ENCODE data around the gene ALDH3A2.

The ALDH3A2 gene

DNA sequence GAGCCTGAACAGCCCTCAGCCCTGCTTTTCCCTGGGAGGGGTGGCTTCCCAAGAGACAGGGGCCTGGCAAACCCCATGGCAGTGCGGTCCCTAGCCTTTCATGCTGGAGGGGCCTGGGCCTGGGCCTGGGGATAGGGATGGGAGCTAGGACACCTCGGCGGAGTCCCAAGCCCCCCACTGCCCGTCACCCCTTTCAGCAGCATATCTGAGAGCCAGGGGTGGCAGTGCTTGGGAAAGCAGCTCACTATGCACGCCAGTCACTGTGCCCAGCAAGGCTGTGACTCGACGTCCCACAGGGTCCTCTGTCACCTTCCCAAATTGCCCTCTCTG lies 68.4 kb downstream of the ALDH3A2 start:
- DNase-seq = no peak

DNA sequence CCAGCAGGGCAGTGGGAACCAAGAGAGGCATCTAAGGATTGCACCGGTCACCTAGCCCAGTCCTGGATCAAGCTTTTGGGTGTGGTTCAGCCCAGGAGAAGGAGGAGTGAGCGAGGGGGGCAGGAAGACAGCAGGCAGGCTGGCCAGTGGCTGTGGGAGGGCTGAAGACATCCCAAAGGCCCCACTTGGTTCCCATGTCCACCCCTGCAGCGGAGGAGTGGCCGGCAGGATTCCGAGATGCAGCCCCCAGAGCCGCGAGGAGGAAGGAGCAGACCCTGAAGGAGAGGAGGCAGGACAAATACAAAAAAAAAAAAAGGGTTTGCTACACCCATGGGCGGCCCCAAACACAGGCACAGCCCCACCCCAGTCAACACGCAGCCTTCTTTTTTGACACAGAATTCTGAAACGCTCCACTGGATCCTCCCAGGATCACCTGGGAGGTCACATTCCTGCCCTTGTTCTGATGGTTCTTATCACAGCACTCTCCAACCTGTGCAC lies 68.9 kb downstream of the ALDH3A2 start:
- DNase-seq = no peak

DNA sequence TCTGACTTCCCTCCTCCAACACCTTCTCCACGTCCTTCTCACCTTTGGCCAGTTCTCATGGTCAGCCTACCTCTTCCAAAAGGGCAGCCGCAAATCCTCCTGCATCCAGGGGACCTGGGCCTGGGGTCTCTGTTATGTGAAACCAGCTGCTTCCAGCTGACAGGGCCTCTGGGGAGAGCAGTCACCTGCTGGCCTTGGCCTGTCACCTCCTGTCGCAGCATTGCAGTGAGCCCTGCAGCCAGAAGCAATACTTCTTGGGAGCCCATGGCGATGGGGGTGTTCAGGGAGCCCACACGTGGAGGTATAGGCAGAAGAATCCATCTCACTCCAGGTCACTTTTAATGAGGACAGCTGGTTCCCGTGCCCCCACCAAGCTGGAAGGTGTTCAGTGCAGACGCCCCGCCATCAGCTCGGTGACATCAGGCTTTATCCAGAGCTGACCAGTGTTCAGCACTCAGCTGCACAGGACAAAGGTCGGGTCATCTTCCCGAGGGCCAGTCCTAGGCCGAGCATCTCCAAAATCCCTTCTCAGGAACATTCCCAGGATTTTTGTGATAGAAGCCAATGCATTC lies 69.6 kb downstream of the ALDH3A2 start:
- DNase-seq = no peak

DNA sequence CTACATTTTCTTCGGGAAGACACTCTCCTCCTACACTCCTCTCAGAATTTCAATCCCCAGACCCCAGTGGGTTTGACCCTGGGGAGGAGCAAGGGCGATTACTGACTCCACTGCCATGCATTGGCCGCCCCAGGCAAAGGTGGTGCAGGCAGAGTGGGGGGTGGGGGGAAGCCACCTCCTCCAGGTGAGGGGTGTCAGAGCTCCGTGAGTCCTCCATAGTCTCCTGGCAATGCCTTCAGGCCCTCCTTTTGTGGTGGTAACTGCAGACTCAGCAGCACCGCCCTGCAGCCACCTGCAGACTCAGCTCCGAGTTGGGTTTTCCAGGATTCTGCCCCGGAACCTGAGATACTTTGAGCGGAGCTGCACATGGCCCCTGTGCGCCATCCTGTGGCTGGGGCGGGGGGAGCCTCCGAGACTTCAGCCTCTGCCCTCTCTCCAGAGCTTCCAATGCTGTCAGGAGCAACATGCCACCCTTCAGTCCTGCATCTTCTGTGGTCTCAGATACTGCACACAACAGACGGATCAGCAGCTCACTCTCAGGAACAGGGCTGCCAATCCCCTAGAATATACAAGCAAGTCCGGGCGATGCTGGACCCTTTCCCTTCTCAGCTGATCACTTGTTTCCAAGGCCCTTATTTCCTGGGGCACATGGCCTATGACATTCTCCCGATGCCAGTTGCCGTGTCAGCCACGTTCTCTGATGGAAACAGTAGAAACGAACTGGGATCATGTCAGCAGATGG lies 70.2 kb downstream of the ALDH3A2 start:
- DNase-seq = no peak

DNA sequence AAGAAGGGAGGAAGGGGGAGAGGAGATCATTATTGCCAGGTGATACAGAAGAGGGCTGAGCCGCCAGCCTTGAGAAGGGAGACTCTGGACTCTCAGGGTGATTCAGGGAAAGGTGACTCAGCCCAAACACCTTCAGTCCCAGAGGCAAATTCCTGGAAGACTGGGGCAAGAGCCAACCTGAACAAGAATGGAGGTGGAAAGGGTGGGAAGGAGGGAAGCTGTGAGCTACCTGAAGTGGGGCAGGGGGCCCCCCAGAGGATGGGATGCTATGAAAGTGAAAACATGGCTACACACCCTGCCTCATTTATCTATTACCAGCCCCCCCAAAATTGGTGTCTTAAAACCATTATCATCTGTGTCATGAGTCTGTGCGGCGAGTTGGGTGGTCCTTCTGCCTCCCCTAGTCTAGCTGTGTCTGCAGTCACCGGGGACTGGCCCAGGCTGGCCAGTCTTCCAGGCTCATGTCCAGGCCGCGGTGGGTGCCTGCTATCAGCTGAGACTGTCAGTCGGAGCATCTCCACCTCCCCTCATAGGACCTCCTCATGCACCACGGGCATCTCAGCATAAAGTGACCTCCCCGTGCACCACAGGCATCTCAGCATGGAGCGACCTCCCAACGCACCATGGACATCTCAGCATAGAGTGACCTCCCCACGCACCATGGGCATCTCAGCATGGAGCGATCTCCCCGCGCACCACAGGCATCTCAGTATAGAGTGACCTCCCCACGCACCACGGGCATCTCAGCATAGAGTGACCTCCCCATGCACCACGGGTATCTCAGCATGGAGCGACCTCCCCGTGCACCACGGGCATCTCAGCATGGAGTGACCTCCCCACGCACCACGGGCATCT lies 71.0 kb downstream of the ALDH3A2 start:
- DNase-seq = no peak

DNA sequence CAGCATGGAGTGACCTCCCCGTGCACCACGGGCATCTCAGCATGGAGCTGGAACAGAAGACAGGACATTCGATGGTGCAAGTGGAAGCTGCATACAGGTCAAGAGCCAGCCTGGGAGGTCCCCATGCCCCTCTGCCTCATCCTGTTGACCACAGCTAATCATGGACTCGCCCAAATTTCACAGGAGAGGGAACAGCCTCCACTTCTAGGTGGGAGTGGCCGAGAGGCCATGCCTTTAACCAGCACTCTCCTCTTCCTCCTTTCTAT lies 71.6 kb downstream of the ALDH3A2 start:
- DNase-seq = no peak

DNA sequence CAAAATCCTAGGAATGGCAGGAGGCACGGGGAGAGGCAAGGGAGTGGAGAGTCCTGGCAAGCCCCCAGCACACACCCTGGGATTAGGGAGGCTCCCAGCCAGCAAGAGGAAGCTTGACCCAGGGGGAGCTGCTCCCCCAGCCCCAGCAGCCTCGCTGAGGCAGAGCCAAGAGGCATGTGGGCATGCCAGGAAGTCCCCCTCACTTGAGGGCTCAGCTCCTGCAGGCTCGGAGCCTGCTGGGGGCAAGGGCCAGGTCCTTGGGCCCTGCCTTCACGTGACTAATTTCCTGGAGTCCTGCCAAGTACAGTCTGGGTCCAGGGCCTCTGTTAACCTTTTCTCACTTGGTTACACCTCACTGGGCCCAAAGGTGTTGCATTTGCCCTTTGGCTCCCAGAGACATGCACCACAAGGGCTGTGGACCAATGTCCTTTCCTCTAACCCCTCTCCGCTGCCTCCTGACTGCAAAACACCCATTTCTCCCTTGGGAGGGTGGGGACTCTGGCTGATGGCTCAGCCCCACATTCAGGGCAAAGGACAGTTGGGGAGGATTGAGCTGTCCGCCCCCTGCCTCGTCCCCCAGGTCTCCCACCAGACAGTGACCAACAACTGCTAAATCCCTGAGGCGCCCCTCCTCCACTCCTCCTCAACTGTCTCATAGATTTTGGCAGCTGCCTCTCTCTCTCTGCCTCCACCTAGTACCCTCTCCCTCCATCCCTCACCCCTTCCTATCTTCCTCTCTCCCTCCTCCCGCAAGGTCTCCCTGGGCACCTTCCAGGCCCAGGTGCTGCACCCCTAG lies 72.3 kb downstream of the ALDH3A2 start:
- DNase-seq = no peak

DNA sequence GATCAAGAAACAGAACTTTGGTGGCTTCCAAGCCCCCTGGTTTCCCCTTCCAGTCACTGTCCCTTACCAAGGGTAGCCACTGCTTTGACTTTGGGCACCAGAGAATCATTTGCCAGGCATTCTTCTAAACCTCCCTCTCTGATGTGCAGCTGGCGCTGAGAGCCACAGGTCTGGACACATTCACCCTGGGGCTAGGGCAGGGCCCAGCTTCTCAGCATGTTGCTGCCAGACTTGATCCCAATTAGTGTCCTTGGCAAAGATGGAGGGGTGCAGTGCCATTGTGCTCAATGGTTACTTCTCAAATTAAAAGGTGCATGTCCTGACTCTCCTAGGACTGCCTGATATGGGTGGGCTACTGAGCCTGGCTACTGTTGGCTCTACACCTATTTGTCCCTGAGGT lies 75.4 kb downstream of the ALDH3A2 start:
- no peak for DNase-seq

DNA sequence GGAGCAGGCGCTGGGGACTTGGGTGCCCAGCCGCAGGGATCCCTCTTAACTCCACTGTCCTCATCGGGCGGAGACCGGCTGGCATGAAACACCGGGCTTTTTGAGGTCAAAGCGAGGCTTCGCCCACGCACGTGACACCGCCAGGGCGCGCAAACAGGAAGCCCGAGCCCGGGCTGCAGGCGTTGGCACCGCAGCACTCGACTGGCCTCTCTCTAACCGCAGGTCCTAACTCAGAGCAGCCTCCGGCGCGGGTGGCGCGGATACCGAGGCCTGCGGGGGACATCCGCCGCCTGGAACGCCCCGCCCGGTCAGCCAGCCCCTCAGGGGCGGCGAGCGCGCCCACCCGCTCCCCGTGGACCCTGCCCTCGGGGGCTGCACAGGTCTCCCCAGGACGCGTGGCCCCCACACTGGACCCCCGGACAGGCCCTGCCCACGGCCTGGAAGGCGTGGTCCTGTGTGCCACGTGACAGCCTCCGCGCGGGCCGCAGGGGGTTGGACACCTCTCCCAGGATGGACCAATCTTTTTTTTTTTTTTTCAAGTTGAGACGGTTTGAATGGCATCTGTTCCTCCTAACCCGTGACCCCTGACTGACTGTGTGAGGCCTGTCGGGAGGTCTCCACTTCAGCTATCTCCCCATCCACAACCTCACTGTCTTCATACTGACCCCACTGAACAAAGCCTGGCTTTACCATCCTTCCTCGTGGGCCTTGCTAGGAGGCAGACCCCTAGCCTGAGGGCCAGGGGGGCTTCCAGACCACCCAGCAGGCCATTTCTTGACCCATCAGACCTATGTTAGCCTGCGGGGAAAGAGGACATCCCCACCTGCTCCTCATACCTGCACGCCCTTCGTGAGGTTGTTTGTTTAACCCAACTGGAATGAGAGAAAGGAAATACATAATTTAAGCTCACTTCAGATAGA lies 76.2 kb downstream of the ALDH3A2 start:
- no peak for DNase-seq

DNA sequence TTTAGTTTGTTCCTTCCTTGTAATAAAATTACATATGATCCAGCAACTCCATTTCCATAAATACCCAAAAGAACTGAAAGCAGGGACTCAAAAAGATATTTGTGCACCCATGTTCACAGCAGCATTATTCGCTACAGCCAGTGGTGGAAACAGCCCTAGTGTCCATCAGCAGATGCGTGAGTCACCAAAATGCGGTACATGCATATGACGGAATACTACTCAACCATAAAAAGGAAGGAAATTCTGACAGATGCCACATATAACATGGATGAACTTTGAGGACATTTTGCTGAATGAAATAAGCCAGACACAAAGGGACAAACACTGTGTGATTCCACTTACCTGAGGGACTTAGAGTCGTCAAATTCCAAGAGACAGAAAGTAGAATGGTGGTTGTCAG lies 76.9 kb downstream of the ALDH3A2 start:
- DNase-seq = no peak

DNA sequence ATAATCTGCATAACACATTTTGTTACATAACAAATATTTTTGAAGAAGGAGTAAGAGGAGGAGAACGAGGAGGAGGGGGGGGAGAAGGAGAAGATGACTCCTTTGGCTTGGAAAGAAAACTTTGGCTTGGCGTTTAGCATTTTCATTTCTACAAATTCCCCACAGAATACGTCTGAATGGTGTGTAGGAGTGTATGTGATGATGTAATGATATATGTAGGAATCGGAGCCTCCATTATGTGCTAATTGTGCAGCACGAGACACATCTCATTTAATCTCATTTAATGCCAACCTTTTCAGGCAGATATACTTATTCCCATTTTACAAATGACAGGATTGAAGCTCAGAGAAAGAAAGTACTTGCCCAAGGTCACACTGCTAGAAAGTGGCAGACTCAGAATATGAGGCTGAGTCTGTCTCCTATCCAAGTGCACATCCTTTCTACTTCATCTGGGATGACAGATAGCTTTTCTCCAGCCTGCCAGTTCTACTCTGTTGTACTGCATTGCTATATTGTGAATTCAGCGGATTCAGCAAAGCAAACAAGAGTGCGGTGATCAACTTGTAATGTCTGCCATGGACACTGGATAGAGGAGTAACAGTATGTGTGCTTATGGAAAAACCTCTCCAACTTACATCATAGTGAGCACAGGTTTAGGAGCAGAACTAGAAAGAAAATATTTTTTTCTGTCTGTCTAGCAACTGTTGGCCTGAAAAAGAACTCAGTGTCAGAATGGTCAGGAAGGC lies 78.3 kb downstream of the ALDH3A2 start:
- DNase-seq = peak; percentile 11

Data from fibroblast of upper back skin (primary cell).